HepG2 (cell line): ENCODE results near the gene LDB3. TPM values are rescaled to one million over a fixed set of nuclear protein-coding genes. Genes with fewer than 3 reads are reported as not detected.

Source experiments
- NCOA1 ChIP-seq: sonication (generic); formaldehyde crosslinking; IDR thresholded peaks from 2 replicates; pipeline ENCODE4 v1.9.0; 2021; ENCODE audit warnings: missing genetic modification reagents
- NKX3-1 ChIP-seq: sonication (generic); formaldehyde crosslinking; IDR thresholded peaks from 2 replicates; pipeline ENCODE4 v1.5.0; 2020; ENCODE audit warnings: missing genetic modification reagents
- NR2F1 ChIP-seq, 2 experiments: fragments of 450-650 bp in 1 of 2; formaldehyde crosslinking in 1 of 2; IDR thresholded peaks; 2 replicates each; pipeline versions ENCODE4 v1.5.0 to v1.6.1; 2016 to 2020; ENCODE audit warnings: mild to moderate bottlenecking in 1 of 2, missing compliant biosample characterization in 1 of 2, missing genetic modification reagents in 1 of 2, moderate library complexity in 1 of 2
- NRL ChIP-seq: sonication (generic); formaldehyde crosslinking; IDR thresholded peaks from 2 replicates; pipeline ENCODE4 v1.5.0; 2020; ENCODE audit warnings: missing genetic modification reagents, mild to moderate bottlenecking, moderate library complexity, borderline replicate concordance
- SIN3A ChIP-seq: IDR thresholded peaks from 2 replicates; pipeline ENCODE4 v1.6.1; 2011; ENCODE audit warnings: low read depth, mild to moderate bottlenecking, control low read depth, low read length, borderline replicate concordance
- ZNF703 ChIP-seq: sonication (generic); formaldehyde crosslinking; IDR thresholded peaks from 2 replicates; pipeline ENCODE4 v1.5.1; 2020; ENCODE audit warnings: missing genetic modification reagents, mild to moderate bottlenecking, moderate library complexity, borderline replicate concordance
- ZNF768 ChIP-seq: sonication (generic); formaldehyde crosslinking; IDR thresholded peaks from 2 replicates; pipeline ENCODE4 v1.4.0; 2020; ENCODE audit warnings: missing genetic modification reagents
- ZNF775 ChIP-seq: sonication (generic); formaldehyde crosslinking; IDR thresholded peaks from 2 replicates; pipeline ENCODE4 v1.4.0; 2020; ENCODE audit warnings: missing genetic modification reagents, mild to moderate bottlenecking, moderate library complexity, borderline replicate concordance
- polyA plus RNA-seq, 8 experiments: library from polyadenylated mRNA; depleted of rRNA in 3 of 8; stranded (reverse) in 7 of 8; unstranded in 1 of 8; fragments of >200 nt; fragmentation: Illumina TruSeq in 4 of 8; extraction: Trizol in 4 of 8; gene quantifications; 2 replicates each; pipeline versions ENCODE4 v1.2.1 to v1.2.3, GENCODE V29; 2011 to 2016; ENCODE audit warnings: low read depth in 4 of 8, missing spikeins in 1 of 8, mixed read lengths in 1 of 8; ENCODE audit not compliant: insufficient read depth in 1 of 8
- total RNA-seq, 5 experiments: library from RNA; depleted of rRNA; stranded (reverse); fragments of >200 nt; fragmentation: Illumina TruSeq; extraction: Trizol; gene quantifications; 2 replicates each; pipeline ENCODE4 v1.2.3, GENCODE V29; 2016; ENCODE audit warnings: low read depth in 1 of 5
- TF ChIP-seq, protein P1 (sequence below): sonication (generic); formaldehyde crosslinking; IDR thresholded peaks from 2 replicates; pipeline ENCODE4 v1.4.0; 2020; ENCODE audit warnings: mild to moderate bottlenecking, missing genetic modification reagents, borderline replicate concordance
- TF ChIP-seq, protein P2 (sequence below), 2 experiments: sonication (generic) in 1 of 2; formaldehyde crosslinking in 1 of 2; IDR thresholded peaks; 2 replicates each; pipeline versions ENCODE4 v1.4.0 to v1.6.1; 2018 to 2020; ENCODE audit warnings: missing genetic modification reagents in 2 of 2, borderline replicate concordance in 1 of 2, low read depth in 1 of 2, mild to moderate bottlenecking in 1 of 2, missing biosample characterization in 1 of 2
- TF ChIP-seq, protein P3 (sequence below): sonication (generic); formaldehyde crosslinking; IDR thresholded peaks from 2 replicates; pipeline ENCODE4 v1.5.0; 2020; ENCODE audit warnings: missing genetic modification reagents
- TF ChIP-seq, protein P4 (sequence below): sonication (generic); formaldehyde crosslinking; IDR thresholded peaks from 2 replicates; pipeline ENCODE4 v1.4.0; 2020; ENCODE audit warnings: missing genetic modification reagents, borderline replicate concordance
- TF ChIP-seq, protein P5 (sequence below): sonication (generic); formaldehyde crosslinking; IDR thresholded peaks from 2 replicates; pipeline ENCODE4 v1.8.0; 2023; ENCODE audit warnings: mild to moderate bottlenecking, missing genetic modification reagents

The LDB3 gene
- total and polyA plus RNA-seq, 2 of the 13 experiments (the other 11 are each of a cell fraction or from before 2014, with no cell fraction given): not detected

DNA sequence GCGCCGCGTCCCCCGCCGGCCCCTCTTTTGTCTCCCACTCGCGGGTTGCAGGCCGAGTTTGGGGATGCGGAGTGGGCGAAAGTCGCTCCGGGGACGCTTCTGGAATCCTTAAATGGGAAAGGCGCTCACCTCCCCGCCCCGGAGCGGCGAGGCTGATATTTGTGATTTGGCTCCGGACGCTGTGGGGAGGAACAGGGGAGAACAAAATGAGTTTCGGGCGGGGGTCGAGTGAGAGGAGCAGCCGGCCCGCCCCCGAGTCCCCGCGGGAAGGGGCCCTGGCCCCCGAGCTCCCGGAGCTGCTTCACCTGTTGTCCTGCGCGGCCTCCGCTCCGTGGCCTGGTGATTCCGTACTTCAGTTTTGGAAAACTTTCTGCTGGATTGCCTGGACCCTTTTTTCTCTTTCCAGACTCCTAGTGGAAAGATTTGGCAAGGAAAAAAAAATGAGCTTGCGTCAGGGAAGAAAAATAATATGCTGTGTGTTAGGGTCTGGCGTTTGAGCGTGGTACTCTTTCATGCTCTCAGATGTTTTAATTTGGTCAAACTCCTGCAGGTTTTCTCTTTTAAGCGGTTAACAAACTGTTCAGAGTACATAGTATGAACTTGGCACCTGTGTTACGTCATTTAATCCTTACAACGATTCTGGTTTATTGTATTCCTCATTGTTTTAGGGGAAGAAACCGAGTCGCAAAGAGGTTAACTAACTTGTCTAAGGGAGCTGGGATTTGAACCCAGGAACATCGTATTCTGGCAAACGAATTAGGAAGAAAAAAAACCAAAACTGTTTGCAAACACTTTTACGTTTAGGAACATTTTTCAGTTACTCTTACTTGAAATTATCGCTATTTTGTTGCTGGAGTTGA is 89.0 kb downstream of the LDB3 start (continued):
- TF ChIP-seq, protein P1, sequence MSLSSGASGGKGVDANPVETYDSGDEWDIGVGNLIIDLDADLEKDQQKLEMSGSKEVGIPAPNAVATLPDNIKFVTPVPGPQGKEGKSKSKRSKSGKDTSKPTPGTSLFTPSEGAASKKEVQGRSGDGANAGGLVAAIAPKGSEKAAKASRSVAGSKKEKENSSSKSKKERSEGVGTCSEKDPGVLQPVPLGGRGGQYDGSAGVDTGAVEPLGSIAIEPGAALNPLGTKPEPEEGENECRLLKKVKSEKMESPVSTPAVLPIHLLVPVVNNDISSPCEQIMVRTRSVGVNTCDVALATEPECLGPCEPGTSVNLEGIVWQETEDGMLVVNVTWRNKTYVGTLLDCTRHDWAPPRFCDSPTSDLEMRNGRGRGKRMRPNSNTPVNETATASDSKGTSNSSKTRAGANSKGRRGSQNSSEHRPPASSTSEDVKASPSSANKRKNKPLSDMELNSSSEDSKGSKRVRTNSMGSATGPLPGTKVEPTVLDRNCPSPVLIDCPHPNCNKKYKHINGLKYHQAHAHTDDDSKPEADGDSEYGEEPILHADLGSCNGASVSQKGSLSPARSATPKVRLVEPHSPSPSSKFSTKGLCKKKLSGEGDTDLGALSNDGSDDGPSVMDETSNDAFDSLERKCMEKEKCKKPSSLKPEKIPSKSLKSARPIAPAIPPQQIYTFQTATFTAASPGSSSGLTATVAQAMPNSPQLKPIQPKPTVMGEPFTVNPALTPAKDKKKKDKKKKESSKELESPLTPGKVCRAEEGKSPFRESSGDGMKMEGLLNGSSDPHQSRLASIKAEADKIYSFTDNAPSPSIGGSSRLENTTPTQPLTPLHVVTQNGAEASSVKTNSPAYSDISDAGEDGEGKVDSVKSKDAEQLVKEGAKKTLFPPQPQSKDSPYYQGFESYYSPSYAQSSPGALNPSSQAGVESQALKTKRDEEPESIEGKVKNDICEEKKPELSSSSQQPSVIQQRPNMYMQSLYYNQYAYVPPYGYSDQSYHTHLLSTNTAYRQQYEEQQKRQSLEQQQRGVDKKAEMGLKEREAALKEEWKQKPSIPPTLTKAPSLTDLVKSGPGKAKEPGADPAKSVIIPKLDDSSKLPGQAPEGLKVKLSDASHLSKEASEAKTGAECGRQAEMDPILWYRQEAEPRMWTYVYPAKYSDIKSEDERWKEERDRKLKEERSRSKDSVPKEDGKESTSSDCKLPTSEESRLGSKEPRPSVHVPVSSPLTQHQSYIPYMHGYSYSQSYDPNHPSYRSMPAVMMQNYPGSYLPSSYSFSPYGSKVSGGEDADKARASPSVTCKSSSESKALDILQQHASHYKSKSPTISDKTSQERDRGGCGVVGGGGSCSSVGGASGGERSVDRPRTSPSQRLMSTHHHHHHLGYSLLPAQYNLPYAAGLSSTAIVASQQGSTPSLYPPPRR (CRISPR knock-in tag): no peak
- no peak for TF ChIP-seq ZNF775
- no peak for TF ChIP-seq ZNF703 (CRISPR knock-in tag)
- TF ChIP-seq, protein P2, sequence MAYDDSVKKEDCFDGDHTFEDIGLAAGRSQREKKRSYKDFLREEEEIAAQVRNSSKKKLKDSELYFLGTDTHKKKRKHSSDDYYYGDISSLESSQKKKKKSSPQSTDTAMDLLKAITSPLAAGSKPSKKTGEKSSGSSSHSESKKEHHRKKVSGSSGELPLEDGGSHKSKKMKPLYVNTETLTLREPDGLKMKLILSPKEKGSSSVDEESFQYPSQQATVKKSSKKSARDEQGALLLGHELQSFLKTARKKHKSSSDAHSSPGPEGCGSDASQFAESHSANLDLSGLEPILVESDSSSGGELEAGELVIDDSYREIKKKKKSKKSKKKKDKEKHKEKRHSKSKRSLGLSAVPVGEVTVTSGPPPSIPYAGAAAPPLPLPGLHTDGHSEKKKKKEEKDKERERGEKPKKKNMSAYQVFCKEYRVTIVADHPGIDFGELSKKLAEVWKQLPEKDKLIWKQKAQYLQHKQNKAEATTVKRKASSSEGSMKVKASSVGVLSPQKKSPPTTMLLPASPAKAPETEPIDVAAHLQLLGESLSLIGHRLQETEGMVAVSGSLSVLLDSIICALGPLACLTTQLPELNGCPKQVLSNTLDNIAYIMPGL (CRISPR knock-in tag; IDR thresholded peaks at IDR 0.05; ENCODE audit: borderline replicate concordance in 1 of 2, low read depth in 1 of 2): peak; percentile 19 to 27; a peak in 1 of 4 replicates
- no peak for TF ChIP-seq ZNF768 (CRISPR knock-in tag)
- TF ChIP-seq, protein P3, sequence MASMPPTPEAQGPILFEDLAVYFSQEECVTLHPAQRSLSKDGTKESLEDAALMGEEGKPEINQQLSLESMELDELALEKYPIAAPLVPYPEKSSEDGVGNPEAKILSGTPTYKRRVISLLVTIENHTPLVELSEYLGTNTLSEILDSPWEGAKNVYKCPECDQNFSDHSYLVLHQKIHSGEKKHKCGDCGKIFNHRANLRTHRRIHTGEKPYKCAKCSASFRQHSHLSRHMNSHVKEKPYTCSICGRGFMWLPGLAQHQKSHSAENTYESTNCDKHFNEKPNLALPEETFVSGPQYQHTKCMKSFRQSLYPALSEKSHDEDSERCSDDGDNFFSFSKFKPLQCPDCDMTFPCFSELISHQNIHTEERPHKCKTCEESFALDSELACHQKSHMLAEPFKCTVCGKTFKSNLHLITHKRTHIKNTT: no peak
- no peak for TF ChIP-seq NKX3-1 (CRISPR knock-in tag)
- TF ChIP-seq NR2F1 (CRISPR knock-in tag; IDR thresholded peaks at IDR 0.05): no peak
- TF ChIP-seq SIN3A: peak; percentile 39; the same call in 1 of the 2 replicates
- peak; percentile 32; the same call in 1 of the 2 replicates for TF ChIP-seq NRL
- TF ChIP-seq, protein P4, sequence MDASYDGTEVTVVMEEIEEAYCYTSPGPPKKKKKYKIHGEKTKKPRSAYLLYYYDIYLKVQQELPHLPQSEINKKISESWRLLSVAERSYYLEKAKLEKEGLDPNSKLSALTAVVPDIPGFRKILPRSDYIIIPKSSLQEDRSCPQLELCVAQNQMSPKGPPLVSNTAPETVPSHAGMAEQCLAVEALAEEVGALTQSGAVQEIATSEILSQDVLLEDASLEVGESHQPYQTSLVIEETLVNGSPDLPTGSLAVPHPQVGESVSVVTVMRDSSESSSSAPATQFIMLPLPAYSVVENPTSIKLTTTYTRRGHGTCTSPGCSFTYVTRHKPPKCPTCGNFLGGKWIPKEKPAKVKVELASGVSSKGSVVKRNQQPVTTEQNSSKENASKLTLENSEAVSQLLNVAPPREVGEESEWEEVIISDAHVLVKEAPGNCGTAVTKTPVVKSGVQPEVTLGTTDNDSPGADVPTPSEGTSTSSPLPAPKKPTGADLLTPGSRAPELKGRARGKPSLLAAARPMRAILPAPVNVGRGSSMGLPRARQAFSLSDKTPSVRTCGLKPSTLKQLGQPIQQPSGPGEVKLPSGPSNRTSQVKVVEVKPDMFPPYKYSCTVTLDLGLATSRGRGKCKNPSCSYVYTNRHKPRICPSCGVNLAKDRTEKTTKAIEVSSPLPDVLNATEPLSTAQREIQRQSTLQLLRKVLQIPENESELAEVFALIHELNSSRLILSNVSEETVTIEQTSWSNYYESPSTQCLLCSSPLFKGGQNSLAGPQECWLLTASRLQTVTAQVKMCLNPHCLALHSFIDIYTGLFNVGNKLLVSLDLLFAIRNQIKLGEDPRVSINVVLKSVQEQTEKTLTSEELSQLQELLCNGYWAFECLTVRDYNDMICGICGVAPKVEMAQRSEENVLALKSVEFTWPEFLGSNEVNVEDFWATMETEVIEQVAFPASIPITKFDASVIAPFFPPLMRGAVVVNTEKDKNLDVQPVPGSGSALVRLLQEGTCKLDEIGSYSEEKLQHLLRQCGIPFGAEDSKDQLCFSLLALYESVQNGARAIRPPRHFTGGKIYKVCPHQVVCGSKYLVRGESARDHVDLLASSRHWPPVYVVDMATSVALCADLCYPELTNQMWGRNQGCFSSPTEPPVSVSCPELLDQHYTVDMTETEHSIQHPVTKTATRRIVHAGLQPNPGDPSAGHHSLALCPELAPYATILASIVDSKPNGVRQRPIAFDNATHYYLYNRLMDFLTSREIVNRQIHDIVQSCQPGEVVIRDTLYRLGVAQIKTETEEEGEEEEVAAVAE (CRISPR knock-in tag): no peak
- TF ChIP-seq, protein P5, sequence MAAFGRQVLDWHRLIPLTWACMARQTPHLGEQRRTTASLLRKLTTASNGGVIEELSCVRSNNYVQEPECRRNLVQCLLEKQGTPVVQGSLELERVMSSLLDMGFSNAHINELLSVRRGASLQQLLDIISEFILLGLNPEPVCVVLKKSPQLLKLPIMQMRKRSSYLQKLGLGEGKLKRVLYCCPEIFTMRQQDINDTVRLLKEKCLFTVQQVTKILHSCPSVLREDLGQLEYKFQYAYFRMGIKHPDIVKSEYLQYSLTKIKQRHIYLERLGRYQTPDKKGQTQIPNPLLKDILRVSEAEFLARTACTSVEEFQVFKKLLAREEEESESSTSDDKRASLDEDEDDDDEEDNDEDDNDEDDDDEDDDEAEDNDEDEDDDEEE (CRISPR knock-in tag): no peak
- no peak for TF ChIP-seq NCOA1
